CD4-positive, alpha-beta T cell treated with Interleukin-2 at 100 ng/mL for 4 hours (primary cell): ENCODE results near the gene NRG2.

Experiments
- DNase-seq: peaks from one replicate; pipeline ENCODE4 v3.0.0-alpha.2; 2020; ENCODE audit warnings: low spot score

Gene NRG2

DNA sequence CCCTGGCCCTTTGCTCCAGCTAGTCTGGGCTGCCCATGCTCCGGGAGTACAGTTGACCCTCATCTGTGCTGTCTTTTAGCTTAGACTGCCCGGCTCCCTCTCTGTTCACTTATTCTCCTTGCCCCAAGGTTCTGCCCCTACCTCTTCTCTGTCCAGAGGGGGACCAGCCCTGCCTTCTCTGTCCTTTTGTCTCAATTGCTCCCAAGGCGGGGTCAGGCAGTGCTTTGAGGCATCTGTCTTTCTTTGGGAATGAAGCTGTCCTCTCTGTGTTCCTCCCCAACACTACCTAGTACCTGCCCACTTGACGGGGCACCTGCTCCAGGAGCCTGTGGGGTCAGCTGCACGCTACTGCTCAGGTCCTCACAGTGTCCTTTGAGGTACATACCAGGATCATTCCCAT, 188.1 kb downstream of the NRG2 start:
- no peak for DNase-seq

DNA sequence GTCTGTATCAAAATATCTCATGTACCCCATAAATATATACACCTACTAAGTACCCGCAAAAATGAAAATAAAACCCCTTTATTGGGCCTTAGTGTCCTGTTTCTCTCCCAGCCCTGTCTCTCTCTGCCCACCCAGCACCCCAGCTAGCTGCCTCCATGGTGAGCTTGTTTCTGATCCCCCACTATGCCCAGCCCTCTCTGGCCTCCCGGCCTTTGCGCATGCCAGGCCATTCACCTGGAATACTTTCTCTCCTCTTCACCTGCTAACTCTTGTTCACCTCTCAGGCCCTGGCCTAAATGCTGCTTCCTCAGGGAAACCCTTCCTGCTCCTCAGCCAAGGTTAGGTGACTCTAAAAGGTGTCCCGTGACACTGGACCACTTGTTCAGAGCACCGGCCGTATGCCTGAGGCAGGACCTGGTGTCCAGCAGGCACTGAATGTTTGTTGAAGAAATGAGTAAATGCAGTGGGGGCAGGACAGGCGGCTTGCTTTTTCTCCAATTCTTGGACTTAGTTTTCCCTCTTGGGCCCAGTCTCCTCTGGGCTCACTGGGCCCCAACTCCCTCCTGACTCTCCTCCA, 189.0 kb downstream of the NRG2 start:
- no peak for DNase-seq

DNA sequence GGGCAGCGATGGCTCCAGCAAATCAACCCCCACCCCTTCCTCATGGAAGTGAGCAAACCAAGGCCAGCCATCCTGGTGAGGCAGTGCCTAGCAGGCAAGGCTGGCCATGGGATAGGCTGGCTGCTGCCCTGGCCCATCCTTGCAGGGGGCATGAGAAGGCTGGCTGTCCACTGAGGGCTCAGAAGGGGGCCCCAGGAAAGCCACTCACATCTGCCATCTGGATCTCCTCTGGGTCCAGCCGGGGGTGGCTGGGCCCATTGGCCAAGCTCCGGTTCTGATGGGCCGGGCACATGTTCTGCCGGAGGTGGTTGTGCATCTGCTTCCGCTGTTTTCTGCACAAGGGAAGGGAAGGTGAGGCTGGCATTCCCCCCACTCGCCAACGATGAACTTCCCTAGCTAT, 190.4 kb downstream of the NRG2 start:
- DNase-seq = no peak

DNA sequence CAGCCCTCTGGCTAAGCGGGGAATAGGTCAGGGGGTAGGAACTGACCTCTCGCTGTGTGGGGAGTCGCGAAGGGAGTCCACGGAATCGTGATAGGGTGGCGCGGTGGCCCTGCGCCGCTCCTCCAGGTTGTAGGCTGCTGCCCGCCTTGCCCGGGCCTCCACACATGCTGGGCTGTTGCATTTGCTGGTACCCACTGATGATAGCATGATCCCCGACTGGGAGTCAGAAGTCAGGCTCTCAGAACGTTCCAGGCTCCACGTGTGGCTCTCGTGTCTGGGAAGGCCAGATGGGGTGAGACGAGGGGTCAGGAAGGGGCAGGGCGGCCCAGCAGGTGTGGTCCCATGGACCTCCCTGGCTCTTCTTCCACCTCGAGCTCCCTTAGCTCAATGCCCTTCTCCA, 191.5 kb downstream of the NRG2 start:
- no peak for DNase-seq

DNA sequence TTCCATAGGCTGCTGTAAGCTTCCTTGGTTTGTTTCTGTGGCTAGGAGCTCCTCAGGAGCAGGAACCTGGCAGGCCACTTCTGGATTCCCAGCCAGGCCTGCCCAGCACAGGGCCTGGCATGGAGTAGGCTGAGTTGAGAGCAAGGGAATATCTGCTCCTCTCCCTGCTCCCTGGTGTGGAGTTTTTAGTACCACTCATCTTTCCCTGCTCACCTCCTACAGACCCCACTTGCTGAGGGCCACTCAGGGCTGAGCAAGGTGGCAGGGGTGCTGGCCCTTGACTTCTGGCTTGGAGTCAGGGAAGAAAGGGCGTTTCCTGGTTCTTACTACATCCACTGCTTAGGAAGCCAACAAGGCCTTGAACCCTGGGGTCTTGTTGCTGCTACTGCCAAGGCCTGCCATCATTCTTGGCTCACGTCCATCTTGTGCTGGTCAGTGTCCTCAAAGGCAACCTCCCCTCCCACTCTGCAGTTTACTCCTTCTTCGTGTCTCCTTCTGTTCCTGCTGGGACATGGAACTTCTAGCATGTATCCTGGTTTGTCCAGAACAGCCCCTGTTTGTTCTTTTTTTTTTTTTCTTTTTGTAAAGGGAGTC, 192.6 kb downstream of the NRG2 start:
- DNase-seq = no peak

DNA sequence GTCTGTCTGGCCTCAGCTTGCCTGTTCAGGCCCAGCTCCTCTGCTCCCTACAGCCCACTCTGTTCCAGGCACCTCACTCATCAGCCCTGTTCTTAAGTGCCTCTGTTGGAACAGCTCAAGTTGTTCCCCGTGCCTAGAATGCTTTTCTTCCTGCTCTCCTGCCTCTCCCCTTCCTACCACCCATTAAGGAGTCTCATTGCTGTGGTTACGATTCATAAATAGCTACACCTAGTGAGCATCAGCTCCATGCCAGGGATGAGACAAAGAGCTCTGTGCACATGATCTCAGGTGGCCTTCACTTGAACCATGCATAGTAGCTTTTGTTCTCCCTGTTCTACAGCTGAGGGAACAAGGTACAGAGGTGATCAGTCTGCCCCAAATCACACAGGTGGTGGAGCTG, 193.2 kb downstream of the NRG2 start:
- no peak for DNase-seq

DNA sequence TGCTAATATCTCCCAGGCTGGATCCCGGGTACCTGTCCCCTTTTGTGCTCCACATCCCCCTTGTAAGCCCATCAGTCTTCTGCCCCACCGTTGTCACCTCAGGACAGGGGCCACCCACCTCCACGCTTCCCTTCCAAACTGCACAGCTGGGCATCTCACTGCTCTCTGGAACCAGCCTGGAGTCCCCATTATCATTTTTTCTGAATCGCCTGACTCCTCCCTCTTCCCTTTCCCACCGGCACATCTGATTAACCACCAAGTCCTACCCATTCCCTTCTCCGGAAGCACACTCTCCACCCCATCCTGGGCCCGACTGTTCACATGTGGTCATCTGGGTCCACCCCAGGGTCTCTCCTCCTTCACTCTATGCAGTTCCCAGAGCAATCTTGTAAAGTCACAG, 193.6 kb downstream of the NRG2 start:
- no peak for DNase-seq

DNA sequence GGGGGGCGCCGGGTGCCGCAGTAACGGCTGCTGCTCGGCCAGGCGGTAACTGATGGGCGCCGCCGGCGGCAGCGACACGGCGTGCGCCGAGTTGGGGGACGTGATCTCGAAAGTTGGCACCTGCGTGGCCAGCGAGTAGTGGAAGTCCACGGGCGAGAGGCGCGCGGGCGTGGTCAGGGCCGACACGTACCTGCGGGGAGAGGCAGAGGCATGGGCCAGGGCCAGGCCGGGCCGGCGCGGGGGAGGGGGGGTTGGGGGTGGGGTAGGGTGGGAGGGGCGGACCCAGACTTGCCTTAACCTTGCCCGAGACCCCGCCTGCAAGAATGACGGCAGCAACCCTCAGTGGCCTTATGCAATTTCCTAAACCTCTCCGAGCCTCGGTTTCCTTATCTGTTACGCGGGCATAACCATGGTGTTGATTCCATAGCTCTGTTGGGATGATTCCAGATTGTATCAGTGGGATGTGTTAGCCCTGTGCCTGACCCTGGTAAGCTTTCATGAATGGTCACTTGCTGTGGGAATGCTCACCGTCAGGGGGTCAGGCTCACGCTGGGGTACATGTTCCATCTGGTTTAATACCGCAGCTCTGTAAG, 194.5 kb downstream of the NRG2 start:
- peak; percentile 13 for DNase-seq

DNA sequence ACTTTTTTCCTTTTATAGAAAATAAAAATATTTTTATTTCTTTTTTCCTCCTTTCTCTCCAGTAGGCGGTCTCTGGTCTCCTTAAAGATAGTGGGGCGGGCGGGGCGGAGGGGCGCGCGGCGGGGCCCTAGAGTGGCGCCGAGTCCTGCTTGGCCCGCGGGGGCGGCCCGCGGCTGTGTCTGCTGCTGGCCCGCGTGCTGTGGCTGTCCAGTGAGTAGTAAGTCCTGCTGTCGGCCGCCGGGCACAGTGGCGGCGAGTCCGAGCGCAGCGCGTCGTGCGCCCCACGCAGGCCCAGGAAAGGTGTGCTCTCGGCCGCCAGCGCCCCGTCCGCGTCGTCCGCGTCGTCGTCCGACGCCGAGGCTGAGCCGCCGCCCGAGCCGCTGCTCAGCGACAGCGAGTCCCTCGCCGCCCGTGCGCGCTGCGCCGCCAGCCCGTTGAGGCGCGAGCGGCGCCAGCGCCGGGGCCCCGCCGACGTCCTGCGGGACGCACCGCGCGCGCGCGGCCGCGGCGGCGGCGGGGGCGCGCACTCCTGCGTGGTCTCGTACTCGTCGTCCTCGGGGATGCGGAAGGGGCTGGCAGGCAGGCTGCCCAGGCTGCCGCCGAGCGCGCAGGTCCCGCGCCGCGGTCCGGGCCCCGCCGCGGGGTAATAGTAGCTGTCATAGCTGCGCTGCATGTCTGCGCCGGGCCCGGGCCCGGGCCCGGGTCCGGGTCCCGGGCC, 195.2 kb downstream of the NRG2 start:
- peak; percentile 78 for DNase-seq

DNA sequence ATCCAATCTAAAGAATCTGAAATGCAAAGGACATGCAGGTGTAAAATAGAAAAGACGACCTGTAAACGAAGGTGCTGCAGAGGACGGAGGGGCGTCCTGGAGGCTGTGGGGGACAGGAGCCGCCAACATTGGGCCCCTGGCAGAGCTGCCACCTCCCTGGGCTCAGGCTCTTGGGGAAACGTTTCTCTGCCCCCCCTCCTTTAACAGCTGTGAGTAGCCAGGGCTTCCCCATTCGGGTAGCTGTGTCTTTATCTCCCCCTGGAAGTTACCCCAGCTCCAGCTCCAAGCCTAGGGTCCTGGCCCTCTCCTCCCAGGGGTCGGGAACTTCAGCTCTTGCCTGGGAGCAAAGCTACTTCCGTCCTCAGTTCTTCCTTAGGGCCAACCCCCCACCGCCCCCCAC, 196.0 kb downstream of the NRG2 start:
- no peak for DNase-seq

DNA sequence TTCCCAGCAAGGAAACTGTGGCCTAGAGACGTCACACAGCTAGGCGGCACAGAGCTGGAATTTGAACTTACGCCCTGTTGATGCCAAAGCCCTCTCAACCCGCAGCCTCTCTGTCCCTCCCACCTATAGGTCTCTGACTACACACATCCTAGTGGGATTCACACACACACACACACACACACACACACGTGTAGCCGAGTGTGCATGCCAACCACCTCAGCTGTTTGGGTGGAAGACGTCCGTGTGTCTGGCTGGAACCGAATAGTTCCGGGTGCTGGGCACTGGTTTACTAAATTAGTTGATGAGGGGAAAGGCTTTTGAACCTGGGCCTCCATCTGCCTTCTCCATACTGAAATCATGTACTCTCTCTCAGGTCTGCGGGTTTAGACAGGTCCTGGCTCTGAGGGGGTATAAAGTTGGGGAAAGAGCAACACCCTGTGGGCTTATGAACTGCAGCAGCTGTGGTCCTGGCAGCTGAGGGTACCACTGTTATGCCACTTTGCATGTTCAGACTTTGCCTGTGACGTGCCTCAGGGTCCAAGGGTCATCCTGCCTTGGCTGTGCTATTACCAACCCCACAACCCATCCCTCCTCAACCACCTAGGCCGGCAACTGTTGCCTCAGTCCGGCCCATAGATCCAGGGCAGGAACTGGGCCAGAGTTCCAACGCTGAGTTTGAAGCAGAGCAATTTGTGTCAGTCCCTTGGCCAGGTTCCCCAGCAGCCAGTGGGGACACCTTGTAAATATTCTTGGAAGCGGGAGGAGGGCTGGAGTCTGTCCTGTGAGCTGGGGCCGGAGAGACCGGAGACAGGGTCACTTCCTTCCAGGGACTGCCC, 197.0 kb downstream of the NRG2 start:
- no peak for DNase-seq

DNA sequence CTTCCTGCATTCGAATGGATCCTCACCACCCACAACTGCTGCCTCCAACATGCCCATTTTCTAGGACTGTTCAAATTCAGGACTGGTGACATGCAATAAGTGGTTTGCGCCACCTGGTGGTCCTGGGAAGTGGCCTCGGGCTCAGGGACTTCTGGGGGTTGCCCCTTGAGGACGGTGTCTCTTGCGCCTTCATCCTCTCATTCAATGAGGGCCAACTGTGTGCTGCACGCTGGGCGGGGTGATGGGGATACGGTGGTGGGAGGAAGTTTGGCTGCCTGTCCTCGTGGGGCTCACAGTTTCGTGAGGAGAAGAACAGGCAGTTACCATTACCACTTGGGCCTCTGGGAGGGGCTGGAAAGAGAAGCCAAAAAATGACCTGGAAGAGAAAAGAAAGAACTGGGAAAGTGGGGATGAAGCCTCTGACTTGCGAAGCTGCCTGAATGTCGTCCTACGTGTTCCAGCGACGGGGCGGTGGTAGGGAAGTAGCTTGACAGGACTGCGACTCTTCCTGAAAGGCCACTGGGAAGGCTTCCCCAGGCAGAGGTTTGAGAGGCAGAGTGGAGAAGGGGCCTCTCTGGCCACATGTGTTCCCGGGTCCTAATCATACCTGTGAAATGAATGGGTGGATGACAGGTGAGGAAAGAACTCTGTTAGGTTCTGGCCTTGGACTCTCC, 198.5 kb downstream of the NRG2 start:
- peak; percentile 69 for DNase-seq

DNA sequence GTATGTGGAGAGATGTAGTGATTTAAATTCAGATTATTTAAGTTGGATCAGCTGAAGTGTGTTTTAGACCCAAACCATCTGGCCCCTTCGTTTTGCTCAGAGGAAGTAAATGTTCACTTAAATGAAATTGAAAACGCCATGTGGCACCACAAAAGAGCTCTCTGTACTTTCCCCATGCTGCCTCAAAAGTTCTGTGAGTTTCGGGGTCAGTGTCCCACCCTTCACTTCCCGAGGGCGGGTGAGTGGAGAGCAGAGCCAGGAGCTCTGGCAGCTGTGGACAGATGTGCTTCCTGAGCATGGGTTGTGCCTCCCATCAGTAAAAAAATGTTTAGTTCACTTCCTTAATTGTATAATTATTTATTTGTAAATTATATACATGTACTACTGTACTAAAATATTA, 199.1 kb downstream of the NRG2 start:
- DNase-seq = no peak

DNA sequence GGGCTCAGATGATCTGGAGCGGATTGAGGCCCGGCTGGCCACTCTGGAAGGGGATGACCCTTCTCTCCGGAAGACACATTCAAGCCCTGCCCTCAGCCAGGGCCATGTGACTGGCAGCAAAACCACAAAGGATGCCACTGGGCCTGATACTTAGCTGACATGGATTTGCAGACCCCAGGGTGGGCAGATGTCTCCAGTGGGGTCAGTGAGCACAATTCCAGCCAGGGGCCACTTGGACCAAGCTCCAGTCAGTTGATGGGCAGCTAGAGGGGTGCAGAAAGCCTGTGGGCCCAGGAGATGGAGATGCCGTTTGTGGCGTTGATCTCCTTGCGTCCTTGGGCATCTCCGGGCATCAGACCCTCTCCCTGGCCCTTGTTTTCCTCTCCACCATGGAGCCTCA, 200.8 kb downstream of the NRG2 start:
- no peak for DNase-seq

DNA sequence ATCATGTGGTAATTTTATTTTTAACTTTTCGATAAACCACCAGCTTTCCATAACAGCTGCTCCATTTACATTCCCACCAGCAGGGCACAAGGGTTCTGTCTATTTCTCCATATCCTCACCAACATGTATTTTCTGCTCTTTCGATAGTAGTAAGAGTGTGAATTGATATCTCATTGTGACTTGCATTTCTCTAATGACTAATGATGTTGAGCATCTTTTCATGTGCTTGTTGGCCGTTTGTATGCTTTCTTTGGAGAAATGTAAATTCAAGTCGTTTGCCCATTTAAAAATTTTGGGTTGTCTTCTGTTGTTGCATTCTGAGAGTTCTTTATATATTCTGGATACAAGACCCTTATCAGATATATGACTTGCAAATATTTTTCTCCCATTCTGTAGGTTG, 201.6 kb downstream of the NRG2 start:
- no peak for DNase-seq

DNA sequence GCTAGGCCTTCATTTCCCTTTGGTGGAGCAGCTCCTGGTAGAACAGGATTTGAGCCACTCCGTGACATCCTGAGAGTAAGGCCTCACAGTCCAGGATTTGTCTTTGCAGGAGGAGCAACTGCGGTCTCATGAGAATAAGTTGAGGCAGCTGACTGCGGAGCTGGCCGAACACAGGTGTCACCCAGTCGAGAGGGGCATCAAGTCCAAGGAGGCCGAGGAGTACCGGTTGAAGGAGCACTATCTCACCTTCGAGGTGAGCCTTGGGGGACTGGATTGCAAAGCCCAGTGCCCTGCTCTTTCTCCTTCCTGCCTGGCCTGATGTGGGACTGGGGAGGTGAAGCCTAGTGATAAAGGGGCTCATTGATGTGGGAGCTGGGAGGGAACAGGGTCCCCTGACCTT, 203.2 kb downstream of the NRG2 start:
- no peak for DNase-seq

DNA sequence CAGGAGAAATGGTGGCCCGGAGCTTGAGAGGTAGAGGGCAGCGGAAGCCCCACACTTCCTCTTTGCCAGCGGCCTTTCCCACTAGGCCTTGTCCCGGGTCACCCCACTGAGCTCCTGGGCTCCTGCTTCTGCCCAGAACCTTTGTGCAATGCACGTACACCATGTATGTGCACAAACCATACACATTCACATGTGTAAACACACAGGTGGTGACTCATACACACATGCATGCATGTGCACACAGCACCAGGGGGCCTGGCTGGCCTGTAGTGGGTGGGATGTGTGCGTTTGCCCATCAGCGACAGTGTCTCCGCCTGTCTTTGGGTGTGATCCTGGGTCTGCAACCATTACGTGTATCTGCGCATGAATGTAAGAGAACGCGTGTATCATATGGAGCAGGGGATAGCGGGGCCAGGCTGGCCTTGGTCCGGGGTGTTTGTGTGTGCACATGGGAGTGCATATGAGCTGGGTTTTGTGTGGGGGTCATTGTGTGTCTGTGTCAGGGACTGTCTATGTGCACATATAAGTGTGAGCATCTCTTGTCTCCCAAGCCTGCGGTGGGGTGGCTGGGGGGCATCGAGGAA, 203.8 kb downstream of the NRG2 start:
- no peak for DNase-seq

DNA sequence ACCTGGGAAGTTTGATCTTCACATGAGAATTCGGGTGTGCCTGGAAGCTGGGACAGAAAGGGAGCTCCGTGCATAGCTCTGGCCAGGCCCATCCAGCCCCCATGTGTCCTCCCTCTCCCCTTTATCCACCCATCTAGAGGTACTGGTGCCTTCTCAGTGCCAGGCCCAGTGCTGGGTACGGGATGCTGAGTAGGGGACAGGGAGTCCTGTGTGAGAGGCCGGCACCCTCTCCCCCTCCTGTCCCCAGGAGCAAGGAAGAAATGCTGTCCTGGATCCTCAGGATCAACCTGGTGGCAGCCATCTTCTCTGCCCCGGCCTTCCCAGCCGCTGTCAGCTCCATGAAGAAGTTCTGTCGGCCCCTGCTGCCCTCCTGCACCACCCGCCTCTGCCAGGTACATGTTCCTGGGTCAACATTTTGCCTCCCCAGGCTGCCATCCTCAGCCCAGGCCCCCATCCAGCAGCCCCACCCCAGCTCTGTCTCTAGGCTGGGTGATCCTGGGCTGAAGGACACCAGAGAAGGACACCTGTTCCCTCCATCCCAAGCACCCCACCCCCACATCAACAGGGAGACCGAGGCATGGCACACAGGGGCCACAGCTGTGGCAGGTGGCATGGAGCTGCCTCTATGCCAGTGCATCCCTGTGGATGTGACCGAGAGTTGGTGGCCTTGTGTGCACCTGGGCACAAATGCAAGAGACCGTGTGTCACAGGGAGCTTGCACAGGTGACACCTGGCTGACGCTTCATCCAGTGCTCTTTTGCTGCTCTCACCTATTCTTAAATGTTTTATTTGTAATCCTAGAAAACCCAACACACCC, 204.5 kb downstream of the NRG2 start:
- no peak for DNase-seq

DNA sequence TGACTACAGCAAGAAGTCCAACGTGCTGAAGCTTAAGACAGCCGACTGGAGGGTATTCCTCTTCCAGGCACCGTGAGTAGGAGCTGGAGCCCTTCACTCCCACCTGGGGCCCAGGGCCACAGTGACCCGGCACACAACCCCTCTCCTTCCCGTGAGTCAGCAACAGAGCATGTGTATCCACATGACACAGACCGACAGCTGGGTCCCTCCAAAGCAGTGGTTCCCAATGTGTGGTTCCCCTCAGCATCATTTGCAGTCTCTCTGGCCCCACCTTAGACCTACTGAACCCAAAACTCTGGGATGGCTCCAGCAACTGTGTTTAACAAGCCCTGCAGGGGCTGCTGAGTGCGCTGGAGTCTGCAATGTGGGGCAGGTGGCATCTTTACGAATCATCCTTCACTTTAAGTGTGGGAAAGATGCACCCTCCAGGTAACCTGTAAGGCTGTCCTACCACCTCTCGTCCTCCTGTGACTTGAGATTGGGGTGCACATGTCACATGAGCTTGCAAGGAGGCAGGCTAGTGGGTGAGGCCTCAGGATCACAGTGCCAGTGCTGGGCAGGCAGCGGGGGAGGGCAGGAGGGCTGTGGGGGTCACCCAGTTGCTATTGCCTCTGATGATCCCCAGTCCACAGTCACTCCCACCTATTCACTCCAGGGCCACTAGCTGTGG, 205.3 kb downstream of the NRG2 start:
- DNase-seq = no peak
